GM12878 (cell line): Measurements from ENCODE around the gene LRRC55. TPM values are rescaled to one million over a fixed set of nuclear protein-coding genes. Genes with fewer than 3 reads are reported as not detected.

Experiments
- ATAC-seq: fragments of 200-7000 bp; cut with Tn5 transposase; 3 replicates; pipeline ENCODE4 v1.9.1; 2020; ENCODE audit warnings: mild to moderate bottlenecking, moderate library complexity
- BruUV-seq: library from RNA; stranded (reverse); fragments of 400-500 nt; replicated peaks from 2 replicates; lab custom pipeline; 2021; lab: Mats Ljungman, UMichigan
- CTCF ChIA-PET: fragments of 300-600 bp; sonication (Branson Sonifier 250); formaldehyde crosslinking; extraction: SDS; loops from one replicate; lab custom pipeline; 2021; ENCODE audit warnings: inconsistent platforms; lab: Yijun Ruan, JAX
- POLR2A ChIA-PET: fragments of 350-600 bp; formaldehyde crosslinking; extraction: SDS; loops from one replicate; lab custom pipeline; 2021; ENCODE audit warnings: inconsistent platforms; lab: Charles Lee
- RAD21 ChIA-PET: fragments of 300-600 bp; sonication (Branson Sonifier 250); formaldehyde crosslinking; loops from one replicate; lab custom pipeline; 2023; ENCODE audit warnings: antibody characterized with exemption; ENCODE audit not compliant: unreplicated experiment; lab: Charles Lee
- SMC1A ChIA-PET: fragments of 300-600 bp; sonication (Branson Sonifier 250); formaldehyde crosslinking; loops from one replicate; lab custom pipeline; 2023; ENCODE audit not compliant: unreplicated experiment, uncharacterized antibody; lab: Charles Lee
- DNase-seq: peaks from one replicate; pipeline ENCODE4 v3.0.0-alpha.2; 2011; ENCODE audit warnings: low read depth, low spot score
- FAIRE-seq: peaks from 3 replicates; lab custom pipeline; 2011; peaks lifted over from hg19 to GRCh38; lab: Jason Lieb, UNC
- H2AFZ ChIP-seq: 2 replicates; pipeline ENCODE4 v1.6.0; 2011; ENCODE audit warnings: low read depth, low read length, control low read depth; ENCODE audit not compliant: control insufficient read depth
- H3K27ac ChIP-seq: 2 replicates; pipeline ENCODE4 v1.5.1; 2011; ENCODE audit warnings: control low read depth; ENCODE audit not compliant: control insufficient read depth, insufficient read depth
- H3K27me3 ChIP-seq, 2 experiments: replicated peaks in 1 of 2; 2 replicates each; pipeline versions ENCODE4 v1.6.0 to v1.6.1; 2011; ENCODE audit warnings: low read length in 1 of 2; ENCODE audit not compliant: control insufficient read depth in 2 of 2, insufficient read depth in 2 of 2
- H3K36me3 ChIP-seq, 2 experiments: 2 replicates each; pipeline ENCODE4 v1.5.1; 2011; ENCODE audit warnings: low read length in 1 of 2; ENCODE audit not compliant: control insufficient read depth in 2 of 2, insufficient read depth in 2 of 2
- H3K4me1 ChIP-seq: 2 replicates; pipeline ENCODE4 v1.6.1; 2011; ENCODE audit warnings: mild to moderate bottlenecking, low read length, moderate library complexity, mixed read lengths; ENCODE audit not compliant: control insufficient read depth, insufficient read depth
- H3K4me2 ChIP-seq: 2 replicates; pipeline ENCODE4 v1.6.0; 2011; ENCODE audit warnings: control low read depth; ENCODE audit not compliant: control insufficient read depth, insufficient read depth
- H3K4me3 ChIP-seq: fragments of 200-600 bp; sonication (generic); 2 replicates; pipeline ENCODE4 v1.5.1; 2016
- H3K79me2 ChIP-seq: 2 replicates; pipeline ENCODE4 v1.6.0; 2011; ENCODE audit warnings: low read length; ENCODE audit not compliant: control insufficient read depth, insufficient read depth
- H3K9ac ChIP-seq: 2 replicates; pipeline ENCODE4 v1.8.0; 2011; ENCODE audit warnings: low read length, control low read depth, mixed read lengths; ENCODE audit not compliant: control insufficient read depth, insufficient read depth
- H3K9me3 ChIP-seq: replicated peaks from 3 replicates; pipeline ENCODE4 v1.5.1; 2011; ENCODE audit warnings: mild to moderate bottlenecking, low read length; ENCODE audit not compliant: control insufficient read depth, insufficient read depth
- H4K20me1 ChIP-seq: 2 replicates; pipeline ENCODE4 v1.6.0; 2011; ENCODE audit not compliant: control insufficient read depth, insufficient read depth
- ATF2 ChIP-seq: IDR thresholded peaks from 2 replicates; pipeline ENCODE4 v1.6.1; 2012; ENCODE audit warnings: low read length, inconsistent platforms
- CHD4 ChIP-seq: fragments of 200-600 bp; sonication (generic); IDR thresholded peaks from 2 replicates; pipeline ENCODE4 v1.6.1; 2016; ENCODE audit warnings: mild to moderate bottlenecking
- IRF4 ChIP-seq: IDR thresholded peaks from 2 replicates; pipeline ENCODE4 v1.6.1; 2011; ENCODE audit warnings: low read depth, low read length
- KLF5 ChIP-seq: fragments of 450-650 bp; IDR thresholded peaks from 2 replicates; pipeline ENCODE4 v1.6.1; 2014; ENCODE audit warnings: mild to moderate bottlenecking; ENCODE audit not compliant: partially characterized antibody
- PAX5 ChIP-seq: IDR thresholded peaks from 2 replicates; pipeline ENCODE4 v1.6.1; 2011; ENCODE audit warnings: low read depth, low read length, borderline replicate concordance
- RB1 ChIP-seq: fragments of 450-650 bp; formaldehyde crosslinking; IDR thresholded peaks from 2 replicates; pipeline ENCODE4 v1.6.1; 2017; ENCODE audit warnings: mild to moderate bottlenecking, borderline replicate concordance
- SPI1 ChIP-seq: IDR thresholded peaks from 2 replicates; pipeline ENCODE4 v1.6.1; 2011; ENCODE audit warnings: low read depth, mild to moderate bottlenecking, low read length, moderate library complexity, borderline replicate concordance; ENCODE audit not compliant: insufficient read depth
- SUPT20H ChIP-seq: IDR thresholded peaks from 2 replicates; pipeline ENCODE4 v1.6.1; 2011; ENCODE audit warnings: low read depth, mild to moderate bottlenecking, low read length, moderate library complexity, borderline replicate concordance; ENCODE audit not compliant: control insufficient read depth
- ZNF24 ChIP-seq: fragments of 450-650 bp; IDR thresholded peaks from 2 replicates; pipeline ENCODE4 v1.6.1; 2017; ENCODE audit warnings: antibody characterized with exemption, mild to moderate bottlenecking
- in situ Hi-C: fragments of 300-500 bp; cut with MboI; formaldehyde crosslinking; loops from 9 replicates; pipeline ENCODE4 v1.14.3; 2018; ENCODE audit warnings: mixed read lengths
- intact Hi-C: fragments of 100-400 bp; cut with micrococcal nuclease; formaldehyde crosslinking; loops from one replicate; pipeline ENCODE4 v1.14.2; 2022; ENCODE audit not compliant: unreplicated experiment
- polyA plus RNA-seq, 11 experiments: library from polyadenylated mRNA; depleted of rRNA in 4 of 11; unstranded in 6 of 11; stranded (reverse) in 5 of 11; fragments of >200 nt; fragmentation: Nextera tagmentation in 4 of 11; fragmentation: Illumina TruSeq in 1 of 11; extraction: Ambion mirVana in 4 of 11; extraction: Trizol in 1 of 11; gene quantifications; 1 replicate in 1 of 11; 2 replicates in 10 of 11; pipeline versions ENCODE4 v1.2.1 to v1.2.3, GENCODE V29; 2011 to 2016; ENCODE audit warnings: inconsistent platforms in 2 of 11, missing spikeins in 2 of 11, low read depth in 1 of 11
- total RNA-seq, 4 experiments: library from RNA; depleted of rRNA in 3 of 4; stranded (reverse); fragments of >200 nt in 3 of 4; fragmentation: Illumina TruSeq in 1 of 4; extraction: Trizol in 1 of 4; gene quantifications; 2 replicates each; pipeline versions ENCODE4 v1.2.1 to v1.2.3, GENCODE V29; 2013 to 2021

The LRRC55 gene
- total and polyA plus RNA-seq, 10 of the 15 experiments (the other 5 are each of a cell fraction or from before 2014, with no cell fraction given), result 0.01 to 0.04 TPM; not detected in 8

GRCh38 chr11:57175478-57175877 lies 6.3 kb upstream of the LRRC55 start:
- H2AFZ ChIP-seq, result no peak overlapping the region
- no peaks in the 10 kb centered on the region for H3K4me1 ChIP-seq
- TF ChIP-seq ATF2 (no peak), ZNF24 (no peak), IRF4 (no peak), PAX5 (no peak), SUPT20H (no peak), RB1 (no peak), SPI1 (no peak), CHD4 (no peak), KLF5 (no peak)
- DNase-seq (no peak), ATAC-seq (no peak), FAIRE-seq (no peak)
- no peaks in the 10 kb centered on the region; a peak in 2 of 4 replicates for H3K27me3 ChIP-seq
- H3K79me2 ChIP-seq, result no peaks in the 10 kb centered on the region
- H4K20me1 ChIP-seq, result no peaks in the 10 kb centered on the region
- ChIA-PET SMC1A (no interaction called here), RAD21 (no interaction called here), POLR2A (no interaction called here), CTCF (interaction anchor here (1.2 to 1.4 kb wide), 2 partner anchors 8 to 74 kb away, joined by 4 to 5 read pairs; no protein-coding TSS in a partner anchor)
- in situ Hi-C loops (no loop called here), intact Hi-C loops (loop anchor here (10.0 kb wide), 1 partner anchor 51 kb away; no protein-coding TSS in a partner anchor)
- no peak overlapping the region for H3K27ac ChIP-seq
- no peak overlapping the region for H3K9ac ChIP-seq
- BruUV-seq, result no TSS peak
- no peaks in the 10 kb centered on the region for H3K9me3 ChIP-seq
- H3K36me3 ChIP-seq, result no peaks in the 10 kb centered on the region
- H3K4me3 ChIP-seq, result no peak overlapping the region
- no peak overlapping the region for H3K4me2 ChIP-seq
